Esophagus mucosa (tissue), 1 donor: ENCODE results near the gene TBK1. TPM values are rescaled to one million over a fixed set of nuclear protein-coding genes. Genes with fewer than 3 reads are reported as not detected.
"Not testable (repeated sequence)": the region's sequence is repeated elsewhere in the genome, so short reads cannot be mapped to it uniquely, and the experiment has no call there.

Source experiments
- ATAC-seq: fragments of 200-7000 bp; cut with Tn5 transposase; one replicate; pipeline ENCODE4 v1.9.1; 2020
- total RNA-seq: library from RNA; stranded (reverse); gene quantifications from one replicate; pipeline ENCODE4 v1.2.4, GENCODE V29; 2023
- donor health status: DM: yes; HTN: yes; CAD: no.

The TBK1 gene
- total RNA-seq, 1 donor from 2014 or later, result 12.1 TPM

DNA sequence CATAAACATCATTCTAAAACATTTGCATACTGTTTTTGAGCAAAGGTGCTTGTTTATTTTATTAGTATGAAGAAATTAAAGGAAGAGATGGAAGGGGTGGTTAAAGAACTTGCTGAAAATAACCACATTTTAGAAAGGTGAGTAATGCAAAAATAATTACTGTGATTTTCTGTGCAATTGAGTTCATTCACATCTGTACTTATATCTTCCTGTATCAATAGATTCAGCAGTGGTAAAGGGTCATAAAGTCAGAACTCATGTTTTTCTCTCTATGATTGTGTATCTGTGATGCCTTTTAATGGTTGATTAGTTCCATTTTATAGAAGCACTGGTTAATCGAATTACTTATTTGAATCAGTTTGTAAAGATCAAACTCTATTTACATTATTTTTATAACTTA lies 46.0 kb downstream of the TBK1 start:
- no peak for ATAC-seq

DNA sequence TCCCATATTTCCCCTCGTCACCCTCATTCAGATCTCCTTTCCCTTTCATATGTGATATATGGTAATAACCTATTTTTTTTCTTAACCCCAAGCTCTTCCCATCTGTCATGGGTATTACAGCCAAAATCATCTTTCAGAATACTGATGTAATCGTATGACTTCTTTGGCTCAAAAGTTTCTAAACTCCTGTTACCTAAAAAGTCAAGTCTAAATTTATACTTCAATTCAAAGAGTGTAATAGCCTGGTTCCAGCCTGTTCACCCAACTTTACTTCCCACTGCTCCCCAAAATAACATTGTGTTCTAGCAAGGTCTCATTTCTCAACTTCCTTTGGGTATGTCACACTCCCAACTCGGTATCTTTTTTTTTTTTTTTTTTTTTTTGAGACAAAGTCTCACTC lies 48.5 kb downstream of the TBK1 start:
- no peak for ATAC-seq

DNA sequence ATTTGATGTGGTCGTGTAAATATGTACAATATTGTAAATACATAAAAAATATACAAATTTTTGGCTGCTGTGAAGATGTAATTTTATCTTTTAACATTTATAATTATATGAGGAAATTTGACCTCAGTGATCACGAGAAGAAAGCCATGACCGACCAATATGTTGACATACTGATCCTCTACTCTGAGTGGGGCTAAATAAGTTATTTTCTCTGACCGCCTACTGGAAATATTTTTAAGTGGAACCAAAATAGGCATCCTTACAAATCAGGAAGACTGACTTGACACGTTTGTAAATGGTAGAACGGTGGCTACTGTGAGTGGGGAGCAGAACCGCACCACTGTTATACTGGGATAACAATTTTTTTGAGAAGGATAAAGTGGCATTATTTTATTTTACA lies 49.6 kb downstream of the TBK1 start:
- ATAC-seq, result no peak

DNA sequence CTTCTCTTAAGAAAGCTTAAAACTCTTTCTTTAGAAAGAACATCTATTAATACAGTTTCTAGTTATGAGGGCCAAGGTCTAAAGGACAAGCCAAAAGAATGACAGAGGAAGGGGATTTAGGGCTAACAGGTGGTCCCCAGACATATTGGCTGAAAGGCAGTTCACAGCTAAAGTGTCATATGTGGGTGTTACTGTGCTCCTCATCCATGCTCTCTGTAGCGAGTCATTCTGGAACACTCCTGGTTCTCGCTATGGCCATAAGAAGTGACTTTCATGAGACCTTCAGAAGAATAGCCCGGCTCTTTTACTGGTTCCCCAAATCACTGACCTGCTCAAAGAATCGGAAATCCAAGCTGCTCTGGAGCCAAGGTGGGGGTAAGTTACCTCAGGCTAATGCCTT lies 55.0 kb downstream of the TBK1 start:
- no peak for ATAC-seq

DNA sequence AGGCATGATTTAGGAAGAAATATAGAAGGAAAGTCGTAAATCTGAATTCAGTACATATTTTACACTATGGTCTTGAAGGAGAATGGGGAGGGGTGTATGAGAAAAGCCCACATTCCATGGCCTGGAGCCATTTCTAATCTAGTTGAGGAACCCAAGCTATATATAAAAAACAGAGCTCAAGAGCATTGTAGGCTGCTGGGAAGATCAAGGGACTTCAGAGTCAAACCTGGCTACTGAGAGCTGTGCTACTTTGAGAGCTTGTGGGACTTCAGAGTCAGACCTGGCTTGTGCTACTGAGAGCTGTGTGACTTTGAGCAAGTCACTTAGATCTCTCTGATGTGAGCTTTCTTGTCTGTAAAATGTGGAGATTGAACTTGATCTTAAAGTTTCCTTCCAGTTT lies 58.7 kb downstream of the TBK1 start:
- ATAC-seq, result no peak

DNA sequence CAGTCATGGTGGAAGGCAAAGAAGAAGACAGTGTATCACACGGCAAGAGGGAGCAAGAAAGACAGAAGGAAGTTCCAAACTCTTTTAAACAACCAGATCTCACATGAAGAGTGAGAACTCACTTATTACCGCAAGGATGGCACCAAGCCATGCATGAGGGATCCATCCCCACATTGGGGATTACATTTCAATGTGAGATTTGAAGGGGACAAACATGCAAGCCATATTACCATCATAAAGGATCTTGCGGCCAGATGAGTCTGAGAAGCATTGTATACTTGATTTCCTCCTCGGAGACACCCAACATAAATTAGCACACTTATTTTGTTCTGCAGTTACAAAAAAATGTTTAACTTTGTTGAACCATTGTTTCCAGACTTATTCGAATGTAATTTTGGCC lies 66.5 kb downstream of the TBK1 start:
- no peak for ATAC-seq

DNA sequence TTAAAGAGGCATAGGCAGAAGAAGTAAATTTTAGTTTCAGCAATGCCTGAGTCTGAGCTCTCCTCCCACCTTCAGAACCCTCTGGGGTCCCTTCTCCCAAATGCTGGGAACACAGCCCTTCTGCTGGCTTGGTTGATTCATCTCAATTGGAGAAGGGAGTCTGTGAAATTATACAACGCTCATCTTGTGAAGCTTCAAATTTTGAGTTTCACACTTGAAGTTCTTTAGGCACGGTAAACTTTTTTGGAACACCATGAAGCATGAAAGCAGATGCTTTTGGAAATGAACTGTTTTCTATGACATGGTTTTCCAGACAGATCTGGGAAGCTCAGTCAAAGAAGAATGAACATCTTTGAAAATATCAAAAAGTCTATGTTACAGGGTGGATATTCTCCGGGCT lies 69.9 kb downstream of the TBK1 start:
- ATAC-seq, result no peak

DNA sequence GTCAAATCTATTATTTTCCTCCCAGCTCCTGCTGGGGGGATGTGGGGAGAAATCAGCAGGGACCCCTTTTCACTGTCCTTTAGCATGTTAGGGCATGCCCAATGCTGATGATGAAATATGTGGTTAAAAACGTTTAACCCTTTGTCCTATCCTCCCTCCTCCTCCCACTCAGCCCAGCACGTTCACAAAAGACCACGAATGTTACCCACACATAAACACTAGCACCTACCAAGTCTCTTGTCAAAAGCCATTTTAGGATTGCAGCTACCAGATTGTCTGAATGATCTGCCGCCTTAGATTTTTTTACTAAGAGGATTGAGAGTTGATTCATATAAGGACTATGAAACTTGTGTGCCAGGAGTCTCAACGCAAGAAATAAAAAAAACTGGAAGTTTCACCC lies 70.4 kb downstream of the TBK1 start:
- no peak for ATAC-seq

DNA sequence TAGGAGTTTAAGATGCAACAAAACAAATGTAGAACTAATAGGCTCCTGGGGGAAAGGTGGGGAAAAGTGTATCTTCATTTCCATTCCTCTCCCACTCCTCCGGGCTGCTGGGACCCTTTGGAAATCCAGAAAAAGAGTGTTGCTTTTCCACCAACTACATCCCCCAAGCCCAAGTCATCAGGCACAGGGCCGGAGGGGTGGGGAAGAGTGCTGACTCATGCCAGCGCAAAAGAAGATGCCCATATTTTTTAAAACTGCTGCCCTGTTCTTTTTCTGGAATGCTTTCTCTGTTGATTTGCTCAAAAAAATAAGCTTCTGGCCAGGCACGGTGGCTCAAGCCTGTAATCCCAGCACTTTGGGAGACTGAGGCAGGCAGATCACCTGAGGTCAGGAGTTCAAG lies 70.9 kb downstream of the TBK1 start:
- no peak for ATAC-seq

DNA sequence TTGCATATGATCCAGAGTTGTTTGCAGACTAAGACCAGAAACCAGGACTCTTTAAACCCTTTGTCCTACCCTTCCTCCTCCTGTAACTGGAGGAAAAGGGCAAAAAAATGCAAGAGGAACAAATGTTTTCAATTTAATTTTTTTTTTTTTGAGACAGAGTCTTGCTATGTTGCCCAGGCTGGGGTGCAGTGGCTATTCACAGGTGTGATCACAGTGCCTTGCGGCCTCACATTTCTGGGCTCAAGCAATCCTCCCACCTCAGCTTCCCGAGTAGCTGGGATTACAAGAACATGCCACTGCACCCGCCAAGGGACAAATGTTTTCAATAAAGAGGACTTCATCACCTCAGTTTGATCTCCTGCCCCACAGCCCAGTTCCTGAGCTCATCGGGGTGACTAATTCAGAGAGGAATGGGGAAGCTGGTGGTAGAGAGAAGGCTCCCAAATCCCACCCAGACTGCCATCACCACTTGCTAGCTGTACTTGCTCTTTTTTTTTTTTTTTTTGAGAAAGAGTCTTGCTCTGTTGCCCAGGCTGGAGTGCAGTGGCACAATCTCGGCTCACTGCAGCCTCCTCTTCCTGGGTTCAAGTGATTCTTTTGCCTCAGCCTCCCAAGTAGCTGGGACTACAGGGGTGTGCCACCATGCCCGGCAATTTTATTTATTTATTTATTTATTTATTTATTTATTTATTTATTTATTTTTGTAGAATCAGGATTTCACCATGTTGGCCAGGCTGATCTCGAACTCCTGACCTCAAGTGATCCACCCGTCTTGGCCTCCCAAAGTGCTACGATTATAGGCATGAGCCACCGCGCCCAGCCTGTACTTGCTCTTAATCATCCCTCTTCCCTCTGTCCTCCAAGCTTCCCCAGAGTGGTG lies 71.9 kb downstream of the TBK1 start:
- not testable (repeated sequence) for ATAC-seq

DNA sequence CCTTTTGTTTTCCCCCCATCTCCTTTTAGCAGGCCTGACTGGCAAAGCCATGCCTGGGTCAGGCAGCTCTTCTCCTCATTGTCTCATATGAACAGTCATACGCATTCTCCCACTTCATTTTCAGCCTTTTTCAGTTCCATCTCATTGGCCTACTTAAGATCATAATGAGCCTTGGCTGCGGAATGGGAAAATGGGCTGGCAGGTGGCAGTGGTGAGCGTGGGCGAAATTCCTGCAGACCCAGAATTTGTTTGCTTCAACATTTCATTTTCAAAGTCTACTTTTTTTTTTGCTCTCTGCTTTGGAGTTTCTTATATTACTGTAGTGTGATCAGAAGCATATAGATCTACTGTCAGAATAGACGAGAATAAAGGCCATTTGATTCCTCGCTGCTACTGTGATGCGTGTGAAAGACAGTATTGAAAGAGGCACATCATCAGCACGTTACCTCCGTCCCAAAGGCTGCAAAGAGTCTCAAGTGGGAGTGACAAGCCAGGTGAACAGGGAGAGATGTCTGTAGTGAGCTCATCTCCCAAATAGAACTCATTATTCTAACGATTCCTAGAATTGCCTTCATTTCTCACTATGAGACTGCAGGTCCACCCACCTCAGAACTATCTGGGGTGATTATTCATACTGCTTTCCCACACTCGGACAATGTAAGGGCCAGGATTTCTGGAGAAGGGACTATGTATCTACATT lies 73.7 kb downstream of the TBK1 start:
- ATAC-seq, result no peak

DNA sequence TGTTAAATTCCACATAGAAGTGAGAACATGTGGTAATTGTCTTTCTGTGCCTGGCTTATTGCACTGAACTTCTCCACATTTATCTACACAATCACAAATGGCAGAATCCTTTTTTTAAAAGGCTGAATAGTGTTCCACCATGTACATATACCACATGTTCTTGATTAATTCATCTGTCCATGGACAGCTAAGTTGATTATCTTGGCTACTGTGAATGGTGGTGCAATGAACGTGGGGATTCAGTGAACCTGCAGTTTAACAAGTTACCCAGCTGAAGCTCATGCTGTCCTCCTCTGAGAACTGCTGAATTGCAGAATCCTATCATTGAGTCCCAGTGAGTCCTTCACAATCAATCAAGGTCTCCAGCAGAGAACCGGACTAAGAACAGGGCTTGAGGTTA lies 74.9 kb downstream of the TBK1 start:
- no peak for ATAC-seq

DNA sequence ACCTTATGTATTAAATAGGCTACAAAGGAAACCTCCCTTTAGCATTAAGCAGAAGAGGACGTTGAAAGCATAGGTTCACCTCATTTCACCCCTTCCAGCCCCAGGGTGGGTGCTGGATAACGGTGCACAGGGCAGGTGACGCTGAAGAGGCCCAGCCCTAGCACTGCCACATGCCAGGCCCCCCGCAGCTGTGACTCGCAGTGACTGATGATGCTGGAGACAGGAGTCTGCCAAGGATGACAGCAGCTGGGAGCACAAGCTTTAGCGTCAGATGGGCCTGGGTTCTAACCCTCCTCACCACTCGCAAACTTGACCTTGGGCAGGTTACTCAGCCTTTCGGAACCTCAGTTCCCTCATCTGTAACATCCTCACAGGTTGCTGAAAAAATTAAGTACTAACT lies 76.7 kb downstream of the TBK1 start:
- ATAC-seq, result no peak

DNA sequence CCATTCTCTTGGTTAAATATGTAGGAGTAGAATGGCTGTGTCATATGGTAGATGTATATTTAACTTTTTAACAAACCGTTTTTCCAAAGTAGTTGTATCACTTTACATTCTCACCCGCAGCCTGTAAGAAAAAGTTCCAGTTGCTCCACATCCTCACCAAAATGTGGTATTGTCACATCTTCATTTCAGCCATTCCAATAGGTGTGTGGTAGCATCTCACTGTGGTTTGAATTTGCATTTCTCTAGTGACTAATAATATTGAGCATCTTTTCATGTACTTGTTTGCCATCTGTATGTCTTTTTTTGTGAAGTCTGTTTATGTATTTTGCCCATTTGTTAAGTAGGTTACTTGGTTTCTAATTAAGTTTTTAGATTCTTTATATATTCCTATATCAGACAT lies 78.6 kb downstream of the TBK1 start:
- ATAC-seq, result no peak

DNA sequence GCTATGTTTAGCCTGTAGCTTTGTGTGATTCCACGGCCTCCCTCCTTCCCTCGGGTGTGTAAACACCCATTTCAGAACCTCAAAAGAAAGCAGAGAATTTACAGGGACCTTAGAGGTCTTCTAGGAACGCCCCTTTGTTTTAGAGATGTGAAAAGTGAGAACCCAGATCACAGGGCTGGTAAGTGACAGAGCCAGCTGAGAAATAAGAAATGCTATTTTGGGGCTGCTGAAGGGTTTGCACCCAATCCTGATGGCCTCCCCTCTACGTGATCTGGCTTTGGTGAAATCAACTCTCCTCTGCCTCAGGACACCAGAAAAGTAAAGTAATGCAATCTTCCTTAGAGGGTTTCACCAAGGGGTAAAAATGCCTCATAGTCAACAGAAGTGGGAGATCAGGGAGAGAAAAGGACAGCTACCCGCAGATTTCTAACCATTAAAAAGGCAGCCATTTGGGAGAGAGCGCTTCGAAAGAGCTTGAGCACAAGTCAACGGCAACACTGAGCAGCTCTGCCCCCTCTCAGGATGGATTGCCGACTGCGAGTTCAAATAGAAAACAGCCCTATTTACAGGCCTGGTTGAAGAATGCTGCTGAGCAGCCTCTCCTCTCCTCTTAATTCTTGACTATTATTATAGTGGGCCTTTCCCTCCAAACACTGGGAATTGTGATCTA lies 79.9 kb downstream of the TBK1 start:
- ATAC-seq, result no peak

DNA sequence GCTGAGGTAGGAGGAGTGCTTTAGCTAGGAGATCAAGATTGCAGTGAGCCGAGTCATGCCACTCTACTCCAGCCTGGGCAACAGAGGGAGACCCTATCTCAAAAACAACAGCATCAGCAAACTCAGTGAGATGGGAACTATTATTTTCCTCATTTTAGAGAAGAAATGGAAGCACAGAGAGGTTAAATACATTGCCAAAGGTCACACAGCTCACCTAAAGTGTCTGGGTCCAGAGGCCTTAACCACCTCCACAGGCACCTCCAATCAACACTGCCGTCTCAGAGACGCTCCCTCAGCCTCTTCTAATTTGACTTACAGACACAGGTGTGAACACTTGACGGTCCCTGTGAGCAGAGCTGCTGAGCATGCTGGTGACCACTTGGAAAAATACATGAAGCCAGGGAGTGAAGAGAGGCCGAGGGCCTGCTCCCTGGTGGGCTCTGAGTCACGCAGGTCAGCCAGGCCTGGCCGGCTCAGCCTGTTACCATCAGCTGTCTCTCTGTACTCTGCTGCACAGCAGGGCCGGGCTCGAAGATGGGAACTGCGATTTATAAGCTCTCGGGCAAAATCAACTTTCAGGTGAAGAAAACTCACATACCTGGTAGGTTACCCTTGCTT lies 80.9 kb downstream of the TBK1 start:
- ATAC-seq, result no peak

DNA sequence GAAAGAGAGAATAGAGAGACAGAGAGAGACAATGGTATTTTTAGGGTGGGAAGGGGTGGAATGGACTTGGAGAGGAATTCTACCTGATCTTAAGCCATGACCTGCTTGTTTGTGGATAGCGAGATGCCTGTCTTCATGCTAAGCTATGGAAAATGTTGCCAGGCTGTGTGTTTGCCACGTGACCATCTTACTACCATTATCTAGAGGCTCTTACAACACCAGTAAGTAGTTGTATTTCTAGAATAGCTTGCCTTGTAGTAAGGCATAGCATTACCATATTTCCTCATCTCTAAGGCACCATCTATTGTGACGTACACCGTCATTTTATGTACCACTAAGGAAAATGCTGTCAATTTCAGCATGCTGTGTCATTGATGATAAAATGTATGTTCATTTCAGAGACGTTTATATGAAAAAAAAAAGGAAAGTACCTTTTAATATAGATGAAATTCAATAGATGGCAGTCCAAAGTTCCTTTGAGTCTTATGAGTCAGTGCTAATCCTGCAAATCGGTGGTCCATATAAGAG lies 82.8 kb downstream of the TBK1 start:
- no peak for ATAC-seq

DNA sequence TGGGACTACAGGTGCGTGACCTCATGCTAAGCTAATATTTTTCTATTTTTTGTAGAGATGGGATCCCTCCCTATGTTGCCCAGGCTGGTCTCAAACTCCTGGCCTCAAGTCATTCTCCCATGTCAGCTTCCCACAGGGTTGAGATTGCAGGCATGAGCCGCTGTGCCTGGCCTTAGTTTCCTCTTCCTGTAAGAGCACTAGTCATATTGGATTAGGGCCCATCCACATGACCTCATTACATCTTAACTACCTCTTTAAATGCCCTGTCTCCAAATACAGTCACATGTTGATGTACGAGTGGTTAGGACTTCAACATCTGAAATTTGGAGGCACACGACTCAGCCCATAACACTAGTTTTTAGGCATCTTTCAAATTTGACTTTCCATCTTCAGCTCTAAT lies 86.2 kb downstream of the TBK1 start:
- ATAC-seq, result no peak

DNA sequence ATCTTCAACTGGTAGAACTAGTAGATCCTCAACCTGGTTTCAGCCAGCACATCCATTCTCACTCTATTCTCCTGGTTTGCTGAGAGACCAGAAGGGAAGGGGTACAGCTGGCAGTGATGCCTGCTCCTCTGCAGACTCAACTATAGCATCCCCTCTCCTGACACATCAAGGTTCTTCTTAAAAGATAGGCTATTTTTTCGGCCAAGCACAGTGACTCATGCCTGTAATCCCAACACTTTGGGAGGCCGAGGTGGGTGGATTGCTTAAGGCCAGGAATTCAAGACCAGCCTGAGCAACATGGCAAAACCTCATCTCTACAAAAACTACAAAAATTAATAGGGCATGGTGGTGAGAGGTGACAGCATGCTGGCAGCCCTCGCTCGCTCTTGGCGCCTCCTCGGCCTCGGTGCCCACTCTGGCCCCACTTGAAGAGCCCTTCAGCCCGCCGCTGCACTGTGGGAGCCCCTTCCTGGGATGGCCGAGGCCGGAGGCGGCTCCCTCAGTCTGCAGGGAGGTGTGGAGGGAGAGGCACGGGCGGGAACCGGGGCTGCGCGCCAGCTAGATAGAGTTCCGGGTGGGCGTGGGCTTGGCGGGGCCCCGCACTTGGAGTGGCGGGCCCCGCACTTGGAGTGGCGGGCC lies 90.6 kb downstream of the TBK1 start:
- peak; percentile 23 for ATAC-seq

DNA sequence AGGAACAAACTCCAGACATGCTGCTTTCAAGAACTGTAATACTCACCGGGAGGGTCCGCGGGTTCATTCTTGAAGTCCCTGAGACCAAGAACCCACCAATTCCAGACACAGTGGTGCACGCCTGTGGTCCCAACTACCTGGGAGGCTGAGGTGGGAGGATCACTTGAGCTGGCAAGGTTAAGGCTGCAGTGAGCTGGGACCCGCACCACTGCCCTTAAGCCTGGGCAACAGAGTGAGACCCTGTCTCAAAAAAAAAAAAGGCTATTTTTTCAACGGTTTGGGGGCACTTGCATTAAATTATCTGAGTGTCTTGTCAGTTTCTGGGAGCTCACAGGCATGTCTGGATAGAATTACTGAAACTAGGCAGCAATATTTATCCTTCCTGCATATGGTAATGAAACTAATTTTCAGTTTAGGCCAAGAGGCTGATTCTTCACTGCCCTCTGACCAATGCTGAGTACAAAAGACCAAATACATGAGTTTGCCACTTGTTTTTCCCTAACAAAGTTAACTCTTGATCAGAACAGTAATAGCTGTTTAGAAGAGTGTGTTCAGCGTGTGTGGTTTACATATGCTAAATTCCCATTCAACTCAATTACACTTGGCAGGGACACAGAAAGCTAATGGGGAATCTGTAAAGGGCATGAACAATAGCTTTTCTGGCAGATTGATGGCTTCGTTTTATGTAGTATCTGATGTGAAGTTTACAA lies 92.6 kb downstream of the TBK1 start:
- no peak for ATAC-seq

DNA sequence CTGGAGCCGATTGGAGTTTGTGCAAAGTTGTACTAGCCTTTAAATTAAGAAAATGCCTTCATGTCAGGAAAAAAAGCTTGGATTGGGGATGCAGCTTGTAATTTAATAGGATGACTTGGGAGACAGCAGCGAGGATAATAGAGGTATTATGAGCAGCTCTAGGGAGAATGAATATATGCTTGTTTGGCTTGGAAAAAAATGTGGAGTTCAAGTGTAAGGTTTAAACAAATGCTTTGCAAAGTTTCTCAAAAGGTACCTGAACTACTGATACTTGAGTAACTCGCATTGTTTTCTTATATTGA lies 93.1 kb downstream of the TBK1 start:
- ATAC-seq, result no peak

DNA sequence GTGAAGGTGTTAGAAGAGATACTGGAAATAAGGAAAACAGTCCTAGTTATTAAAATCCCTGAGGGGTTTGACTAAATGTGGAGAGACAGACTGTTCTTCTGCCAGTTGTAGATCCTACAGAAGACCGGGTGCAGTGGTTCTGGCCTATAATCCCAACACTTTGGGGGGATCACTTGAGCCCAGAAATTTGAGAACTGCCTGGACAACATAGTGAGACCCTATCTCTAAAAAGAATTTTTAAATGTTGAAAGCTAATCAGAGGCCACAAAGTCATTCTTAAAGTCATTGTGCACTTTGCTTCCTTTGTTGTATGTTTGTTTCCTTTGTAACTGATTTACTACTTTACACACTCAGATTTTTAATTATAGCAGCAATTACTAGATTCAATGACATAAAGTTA lies 97.2 kb downstream of the TBK1 start:
- ATAC-seq, result no peak
